GM21619 (cell line): ENCODE results near the gene TOX2.

Experiments used
- ATAC-seq: cut with Tn5 transposase; IDR thresholded peaks from one replicate; pipeline ENCODE4 v1.9.1; 2021; ENCODE audit not compliant: unreplicated experiment

Gene TOX2

GRCh38 chr20:44016525-44016924 lies 101.9 kb downstream of the TOX2 start:
- ATAC-seq = no peak

GRCh38 chr20:44017211-44017610 lies 102.6 kb downstream of the TOX2 start:
- ATAC-seq = no peak

GRCh38 chr20:44017905-44018258 lies 103.2 kb downstream of the TOX2 start:
- ATAC-seq = no peak

GRCh38 chr20:44018259-44018941 lies 103.7 kb downstream of the TOX2 start:
- no peak for ATAC-seq

GRCh38 chr20:44018942-44019637 lies 104.4 kb downstream of the TOX2 start:
- no peak for ATAC-seq

GRCh38 chr20:44019638-44020335 lies 105.1 kb downstream of the TOX2 start:
- ATAC-seq = no peak

GRCh38 chr20:44020406-44021148 lies 105.9 kb downstream of the TOX2 start:
- ATAC-seq = no peak

GRCh38 chr20:44021186-44021585 lies 106.5 kb downstream of the TOX2 start:
- ATAC-seq = no peak

GRCh38 chr20:44021900-44022299 lies 107.2 kb downstream of the TOX2 start:
- no peak for ATAC-seq

- no peak for ATAC-seq
Observed at GRCh38 chr20:44022464-44022863, 107.8 kb downstream of the TOX2 start.

GRCh38 chr20:44023515-44024371 lies 109.1 kb downstream of the TOX2 start:
- no peak for ATAC-seq

GRCh38 chr20:44024820-44025580 lies 110.3 kb downstream of the TOX2 start:
- ATAC-seq = no peak

GRCh38 chr20:44025756-44026155 lies 111.1 kb downstream of the TOX2 start:
- no peak for ATAC-seq

- no peak for ATAC-seq
Observed at GRCh38 chr20:44026647-44027342, 112.1 kb downstream of the TOX2 start.

GRCh38 chr20:44027343-44028002 lies 112.8 kb downstream of the TOX2 start:
- ATAC-seq = no peak

- ATAC-seq = no peak
Observed at GRCh38 chr20:44028003-44028730, 113.5 kb downstream of the TOX2 start.

- peak; percentile 90 for ATAC-seq
Observed at GRCh38 chr20:44028868-44029847, 114.5 kb downstream of the TOX2 start.
